Mucosa of gallbladder (tissue), 1 donor: ENCODE measurements around the gene RSRC2. TPM values are rescaled to one million over a fixed set of nuclear protein-coding genes. Genes with fewer than 3 reads are reported as not detected.
"Not testable (repeated sequence)": the region's sequence is repeated elsewhere in the genome, so short reads cannot be mapped to it uniquely, and the experiment has no call there.

Experiments
- DNase-seq: peaks from one replicate; pipeline ENCODE4 v3.0.0-alpha.2; 2020; ENCODE audit warnings: low spot score
- total RNA-seq: library from RNA; stranded (reverse); gene quantifications from one replicate; pipeline ENCODE4 v1.2.1, GENCODE V29; 2021
- donor health status: DM: no; HTN: no; CAD: no.

The RSRC2 gene
- total RNA-seq, 1 donor from 2014 or later: 53.1 TPM

GRCh38 chr12:122486805-122487426 is 39.8 kb downstream of the RSRC2 start:
- no peak for DNase-seq

GRCh38 chr12:122486360-122486759 is 40.4 kb downstream of the RSRC2 start:
- DNase-seq: not testable (repeated sequence)

- DNase-seq: not testable (repeated sequence)
Observed at GRCh38 chr12:122484385-122484784, 42.4 kb downstream of the RSRC2 start.

GRCh38 chr12:122483969-122484368 is 42.8 kb downstream of the RSRC2 start:
- no peak for DNase-seq

- DNase-seq: no peak
Observed at GRCh38 chr12:122481861-122482260, 44.9 kb downstream of the RSRC2 start.

GRCh38 chr12:122480753-122481152 is 46.0 kb downstream of the RSRC2 start:
- DNase-seq: no peak

GRCh38 chr12:122474324-122474716 is 52.4 kb downstream of the RSRC2 start:
- no peak for DNase-seq

GRCh38 chr12:122473543-122474323 is 53.0 kb downstream of the RSRC2 start:
- no peak for DNase-seq

- no peak for DNase-seq
Observed at GRCh38 chr12:122471324-122472226, 55.2 kb downstream of the RSRC2 start.

GRCh38 chr12:122470576-122470975 is 56.2 kb downstream of the RSRC2 start:
- not testable (repeated sequence) for DNase-seq

GRCh38 chr12:122469856-122470255 is 56.9 kb downstream of the RSRC2 start:
- DNase-seq: not testable (repeated sequence)

- DNase-seq: no peak
Observed at GRCh38 chr12:122467983-122468382, 58.8 kb downstream of the RSRC2 start.

GRCh38 chr12:122464317-122465042 is 62.3 kb downstream of the RSRC2 start:
- not testable (repeated sequence) for DNase-seq

- DNase-seq: no peak
Observed at GRCh38 chr12:122460641-122461040, 66.1 kb downstream of the RSRC2 start.

GRCh38 chr12:122460061-122460460 is 66.7 kb downstream of the RSRC2 start:
- DNase-seq: no peak

GRCh38 chr12:122459211-122459610 is 67.5 kb downstream of the RSRC2 start:
- DNase-seq: no peak

- no peak for DNase-seq
Observed at GRCh38 chr12:122458105-122459035, 68.4 kb downstream of the RSRC2 start.

GRCh38 chr12:122457627-122458026 is 69.1 kb downstream of the RSRC2 start:
- DNase-seq: no peak

- DNase-seq: no peak
Observed at GRCh38 chr12:122454739-122455138, 72.0 kb downstream of the RSRC2 start.

GRCh38 chr12:122454250-122454721 is 72.5 kb downstream of the RSRC2 start:
- DNase-seq: no peak
